Hepatocyte (in vitro differentiated cells): ENCODE measurements around the gene NKD1.

ENCODE experiments used
- CTCF ChIP-seq: fragments of 200-600 bp; sonication (generic); IDR thresholded peaks from 2 replicates; pipeline ENCODE4 v1.5.1; 2016; ENCODE audit warnings: antibody characterized with exemption, mild to moderate bottlenecking; ENCODE audit not compliant: poor library complexity
- EZH2 ChIP-seq: fragments of 200-600 bp; sonication (generic); IDR thresholded peaks from 2 replicates; pipeline ENCODE4 v1.6.1; 2016; ENCODE audit warnings: antibody characterized with exemption, mild to moderate bottlenecking, borderline replicate concordance
- EZH2phosphoT487 ChIP-seq: fragments of 200-600 bp; sonication (generic); IDR thresholded peaks from one replicate; pipeline ENCODE4 v1.6.1; 2018; ENCODE audit warnings: antibody characterized with exemption, mild to moderate bottlenecking, low read depth, moderate library complexity; ENCODE audit not compliant: unreplicated experiment, severe bottlenecking

- no peak for TF ChIP-seq CTCF
- no peak for TF ChIP-seq EZH2
- TF ChIP-seq EZH2phosphoT487 = no peak
Observed at GRCh38 chr16:50523710-50524109, 24.5 kb upstream of the NKD1 start.
